ENCODE measurements around the gene KLK10. TPM values are rescaled to one million over a fixed set of nuclear protein-coding genes. Genes with fewer than 3 reads are reported as not detected.

Gene KLK10
- polyA plus RNA-seq, 1 experiment = not detected

DNA sequence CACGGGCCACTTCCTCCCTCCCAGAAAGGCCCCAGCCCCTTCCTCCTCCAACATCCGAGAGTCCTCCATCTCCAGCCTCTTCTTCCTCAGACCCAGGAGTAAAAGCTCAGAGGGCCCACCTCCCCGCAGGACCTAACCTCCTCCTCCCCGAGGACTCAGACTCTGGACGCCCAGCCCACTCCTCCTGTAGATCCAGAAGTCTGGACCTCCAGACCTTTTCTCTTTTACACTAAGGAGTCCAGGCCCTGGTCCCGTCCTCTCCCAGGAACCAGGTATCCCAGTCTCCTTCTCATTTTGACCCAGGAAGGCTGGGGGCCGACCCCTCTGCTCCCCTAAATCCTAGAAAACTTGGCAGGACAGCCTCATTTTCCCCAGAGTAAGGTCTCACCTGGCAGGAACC is 16.2 kb downstream of the KLK10 start:
- ChIA-PET POLR2A (no interaction called here), CTCF (no interaction called here)
- no peak for DNase-seq (ENCODE audit: low read depth, low spot score)
- Histone ChIP-seq H3K27me3 (ENCODE audit: control insufficient read depth, insufficient read depth, low read length) (no peaks in the 10 kb centered on the region), H3K27ac (ENCODE audit: low read depth, low read length) (no peak overlapping the region), H3K9me3 (ENCODE audit: control insufficient read depth, insufficient read depth, low read length) (peaks cover 27% of the 10 kb centered on the region), H3K4me3 (ENCODE audit: low read depth, low read length) (no peak overlapping the region)
- TF ChIP-seq, protein P1, sequence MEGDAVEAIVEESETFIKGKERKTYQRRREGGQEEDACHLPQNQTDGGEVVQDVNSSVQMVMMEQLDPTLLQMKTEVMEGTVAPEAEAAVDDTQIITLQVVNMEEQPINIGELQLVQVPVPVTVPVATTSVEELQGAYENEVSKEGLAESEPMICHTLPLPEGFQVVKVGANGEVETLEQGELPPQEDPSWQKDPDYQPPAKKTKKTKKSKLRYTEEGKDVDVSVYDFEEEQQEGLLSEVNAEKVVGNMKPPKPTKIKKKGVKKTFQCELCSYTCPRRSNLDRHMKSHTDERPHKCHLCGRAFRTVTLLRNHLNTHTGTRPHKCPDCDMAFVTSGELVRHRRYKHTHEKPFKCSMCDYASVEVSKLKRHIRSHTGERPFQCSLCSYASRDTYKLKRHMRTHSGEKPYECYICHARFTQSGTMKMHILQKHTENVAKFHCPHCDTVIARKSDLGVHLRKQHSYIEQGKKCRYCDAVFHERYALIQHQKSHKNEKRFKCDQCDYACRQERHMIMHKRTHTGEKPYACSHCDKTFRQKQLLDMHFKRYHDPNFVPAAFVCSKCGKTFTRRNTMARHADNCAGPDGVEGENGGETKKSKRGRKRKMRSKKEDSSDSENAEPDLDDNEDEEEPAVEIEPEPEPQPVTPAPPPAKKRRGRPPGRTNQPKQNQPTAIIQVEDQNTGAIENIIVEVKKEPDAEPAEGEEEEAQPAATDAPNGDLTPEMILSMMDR (IDR thresholded peaks at IDR 0.05; ENCODE audit: low read depth, low read length) = no peak

DNA sequence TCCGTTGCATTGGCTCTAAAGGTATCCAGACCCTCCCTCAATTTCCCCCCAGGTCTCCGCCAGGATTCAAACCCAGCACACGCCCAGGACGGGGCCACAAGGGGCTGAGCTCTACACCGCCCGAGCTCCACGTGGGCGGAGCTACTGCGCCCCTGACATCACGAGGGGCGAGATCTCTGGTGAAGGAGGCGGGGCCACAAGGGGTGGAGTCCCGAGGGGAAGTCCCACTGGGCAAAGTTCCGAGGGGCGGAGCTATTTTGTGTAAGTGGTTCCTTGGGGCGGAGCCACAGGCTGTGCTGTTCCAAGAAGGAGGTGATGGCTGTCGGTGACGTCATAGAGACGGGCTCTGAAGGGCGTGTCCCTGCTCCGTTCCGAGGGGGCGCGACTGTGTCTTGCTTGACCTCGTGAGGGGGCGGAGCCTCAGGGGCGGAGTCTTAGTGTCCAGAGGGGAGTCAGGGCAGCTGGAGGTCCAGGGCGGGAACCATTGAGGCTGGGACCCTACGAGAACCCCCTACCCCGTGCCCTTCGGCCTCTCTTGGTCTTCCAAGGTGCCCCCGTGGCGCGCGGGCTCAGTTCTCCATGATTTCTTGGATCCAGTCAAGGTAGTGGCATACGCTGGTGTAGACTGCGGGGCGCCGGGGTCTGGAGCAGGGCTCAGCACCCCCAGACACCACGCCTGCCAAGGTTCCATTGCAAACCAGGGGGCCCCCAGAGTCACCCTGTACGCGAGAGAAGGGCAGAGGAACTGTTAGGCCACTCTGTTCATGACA is 16.8 kb downstream of the KLK10 start:
- ChIA-PET POLR2A (no interaction called here), CTCF (interaction anchor here (0.7 kb wide), 2 partner anchors 10 to 18 kb away, joined by 3 read pairs; no protein-coding TSS in a partner anchor)
- Histone ChIP-seq H3K27ac (ENCODE audit: low read depth, low read length) (no peak overlapping the region), H3K4me3 (ENCODE audit: low read depth, low read length) (no peak overlapping the region), H3K27me3 (ENCODE audit: control insufficient read depth, insufficient read depth, low read length) (no peaks in the 10 kb centered on the region), H3K9me3 (ENCODE audit: control insufficient read depth, insufficient read depth, low read length) (peaks cover 27% of the 10 kb centered on the region)
- DNase-seq (ENCODE audit: low read depth, low spot score) = no peak
- TF ChIP-seq, protein P1 (IDR thresholded peaks at IDR 0.05; ENCODE audit: low read depth, low read length) = no peak

DNA sequence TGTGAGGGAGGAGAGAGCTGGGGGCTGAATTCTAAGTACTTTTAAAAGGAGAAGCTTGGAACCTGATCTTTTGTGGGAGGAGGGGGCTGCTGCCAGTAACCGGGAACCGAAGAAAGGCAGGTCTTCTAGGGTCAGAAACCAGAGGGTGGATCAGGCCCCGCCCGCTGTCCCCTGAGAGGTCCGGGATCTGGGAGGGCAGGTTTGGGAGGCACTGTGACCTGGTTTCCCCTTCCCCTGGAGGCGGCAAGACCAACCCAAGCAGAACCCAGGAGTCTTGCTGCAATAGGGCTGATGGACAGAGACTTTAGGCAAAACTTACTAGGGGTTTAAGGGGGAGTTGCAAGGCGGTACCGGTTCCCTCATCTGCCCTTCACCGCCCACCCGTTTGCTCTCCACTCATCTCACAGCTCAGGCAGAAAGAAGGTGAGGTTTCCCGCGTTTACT is 17.4 kb downstream of the KLK10 start:
- no peak overlapping the region for H3K27ac ChIP-seq (ENCODE audit: low read depth, low read length)
- ChIA-PET POLR2A (no interaction called here), CTCF (interaction anchor here (0.7 kb wide), 2 partner anchors 9 to 18 kb away, joined by 3 read pairs; no protein-coding TSS in a partner anchor)

DNA sequence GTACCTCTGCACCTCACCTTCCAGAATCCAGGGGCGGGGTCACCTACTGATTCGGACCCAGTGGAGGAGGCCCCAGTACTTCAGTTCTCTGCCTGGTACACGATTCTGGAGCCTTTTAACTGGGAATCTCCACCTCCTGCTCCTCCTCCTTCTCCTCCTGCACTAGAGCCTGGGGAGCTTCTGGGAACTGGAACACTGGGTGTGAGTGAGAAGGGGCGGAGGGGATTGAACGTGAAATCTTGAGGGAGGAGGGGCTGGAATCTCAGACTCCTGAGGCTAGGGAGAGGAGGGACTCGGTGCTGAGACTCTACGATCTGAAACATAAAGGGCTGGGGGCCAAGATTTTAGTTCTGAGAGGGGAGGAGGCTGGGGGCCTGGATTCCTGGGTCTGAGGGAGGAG is 18.0 kb downstream of the KLK10 start, which contains the start of gene KLK8:
Gene KLK8 (minus strand): TSS at position 90 of the 400 bp plus-strand sequence. CDS start 437 bp downstream, outside the sequence.
- H3K27me3 ChIP-seq (ENCODE audit: control insufficient read depth, insufficient read depth, low read length) = no peaks in the 10 kb centered on the region
- ChIA-PET POLR2A (no interaction called here), CTCF (no interaction called here)
- peaks cover 27% of the 10 kb centered on the region for H3K9me3 ChIP-seq (ENCODE audit: control insufficient read depth, insufficient read depth, low read length)
- no peak for DNase-seq (ENCODE audit: low read depth, low spot score)
- TF ChIP-seq, protein P1 (IDR thresholded peaks at IDR 0.05; ENCODE audit: low read depth, low read length) = no peak
- no peak within 1 kb of the TSS for H3K4me3 ChIP-seq (ENCODE audit: low read depth, low read length)
- H3K27ac ChIP-seq (ENCODE audit: low read depth, low read length) = no peak within 1 kb of the TSS

More for the DNA sequence above, 17.4 kb downstream of the KLK10 start:
- no peak for DNase-seq (ENCODE audit: low read depth, low spot score)
- Histone ChIP-seq H3K27me3 (ENCODE audit: control insufficient read depth, insufficient read depth, low read length) (no peaks in the 10 kb centered on the region), H3K9me3 (ENCODE audit: control insufficient read depth, insufficient read depth, low read length) (peaks cover 27% of the 10 kb centered on the region), H3K4me3 (ENCODE audit: low read depth, low read length) (no peak overlapping the region)
- TF ChIP-seq, protein P1 (IDR thresholded peaks at IDR 0.05; ENCODE audit: low read depth, low read length) = no peak

DNA sequence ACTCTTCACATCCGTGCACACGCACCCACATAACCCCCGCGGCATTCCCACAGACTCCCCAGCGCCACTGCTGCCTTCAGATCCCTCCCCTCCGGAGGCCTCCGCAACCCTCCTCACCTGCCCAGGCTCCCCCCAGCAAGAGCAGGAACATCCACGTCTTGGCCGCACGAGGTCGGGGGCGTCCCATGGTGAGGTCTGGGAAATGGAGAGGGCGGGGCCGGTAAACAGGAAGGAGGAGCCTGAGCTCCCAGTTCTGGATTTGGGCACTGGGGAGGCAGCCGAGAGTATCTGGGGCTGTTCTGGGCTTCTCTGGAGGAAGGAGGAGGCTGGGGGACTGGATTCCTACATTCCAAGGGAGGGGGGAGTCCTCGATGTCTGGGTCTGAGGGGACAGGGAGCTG is 18.5 kb downstream of the KLK10 start:
- Histone ChIP-seq H3K4me3 (ENCODE audit: low read depth, low read length) (no peak overlapping the region), H3K27ac (ENCODE audit: low read depth, low read length) (no peak overlapping the region), H3K27me3 (ENCODE audit: control insufficient read depth, insufficient read depth, low read length) (no peaks in the 10 kb centered on the region), H3K9me3 (ENCODE audit: control insufficient read depth, insufficient read depth, low read length) (peaks cover 31% of the 10 kb centered on the region)
- no peak for DNase-seq (ENCODE audit: low read depth, low spot score)
- CTCF ChIA-PET = no interaction called here
- POLR2A ChIA-PET = no interaction called here
- TF ChIP-seq, protein P1 (IDR thresholded peaks at IDR 0.05; ENCODE audit: low read depth, low read length) = no peak
